DOHH2 (cell line): ENCODE results near the gene KIR3DL1.

Experiments used
- H3F3A ChIP-seq: fragments of 200-600 bp; sonication (generic), shearing (Covaris generic); 2 replicates; pipeline ENCODE4 v1.6.0; 2016; ENCODE audit warnings: antibody characterized with exemption, mild to moderate bottlenecking; ENCODE audit not compliant: control insufficient read depth, insufficient read depth
- H3K27ac ChIP-seq: fragments of 200-600 bp; sonication (generic); 2 replicates; pipeline ENCODE4 v1.5.1; 2014; ENCODE audit warnings: low read depth, mild to moderate bottlenecking, low read length, moderate library complexity
- H3K27me3 ChIP-seq: fragments of 200-600 bp; sonication (generic); 2 replicates; pipeline ENCODE4 v1.6.1; 2014; ENCODE audit warnings: mild to moderate bottlenecking, low read length, mixed read lengths; ENCODE audit not compliant: control insufficient read depth
- H3K36me3 ChIP-seq: fragments of 200-600 bp; sonication (generic); 2 replicates; pipeline ENCODE4 v1.6.1; 2014; ENCODE audit warnings: mild to moderate bottlenecking, low read length, moderate library complexity, mixed read lengths; ENCODE audit not compliant: control insufficient read depth
- H3K4me1 ChIP-seq: fragments of 200-600 bp; sonication (generic); 2 replicates; pipeline ENCODE4 v1.6.1; 2014; ENCODE audit warnings: mild to moderate bottlenecking, low read length, mixed read lengths; ENCODE audit not compliant: control insufficient read depth
- H3K4me2 ChIP-seq: fragments of 200-600 bp; sonication (generic); 2 replicates; pipeline ENCODE4 v1.6.0; 2014; ENCODE audit warnings: mild to moderate bottlenecking, low read length, moderate library complexity
- H3K4me3 ChIP-seq: fragments of 200-600 bp; sonication (generic); 2 replicates; pipeline ENCODE4 v1.5.1; 2014; ENCODE audit warnings: mild to moderate bottlenecking, low read length, mixed read lengths
- H3K79me2 ChIP-seq: fragments of 200-600 bp; sonication (generic); 2 replicates; pipeline ENCODE4 v1.6.1; 2014; ENCODE audit warnings: mild to moderate bottlenecking, low read length, mixed read lengths; ENCODE audit not compliant: control insufficient read depth
- H3K9me2 ChIP-seq: fragments of 200-600 bp; sonication (generic); replicated peaks from 2 replicates; pipeline ENCODE4 v1.6.1; 2014; ENCODE audit warnings: mild to moderate bottlenecking, low read length, mixed read lengths; ENCODE audit not compliant: control insufficient read depth
- H3K9me3 ChIP-seq: fragments of 200-600 bp; sonication (generic); 2 replicates; pipeline ENCODE4 v1.6.1; 2014; ENCODE audit warnings: antibody characterized with exemption, low read length, mixed read lengths; ENCODE audit not compliant: control insufficient read depth, insufficient read depth
- H4K20me1 ChIP-seq: fragments of 200-600 bp; sonication (generic); 2 replicates; pipeline ENCODE4 v1.6.0; 2014; ENCODE audit warnings: low read depth, mild to moderate bottlenecking, antibody characterized with exemption, low read length, moderate library complexity; ENCODE audit not compliant: control insufficient read depth, insufficient read depth
- EZH2phosphoT487 ChIP-seq: fragments of 200-600 bp; sonication (generic); IDR thresholded peaks from 2 replicates; pipeline ENCODE4 v1.6.1; 2017; ENCODE audit warnings: borderline replicate concordance, mild to moderate bottlenecking, antibody characterized with exemption, low read length, moderate library complexity, mixed read lengths
- TF ChIP-seq, protein P1 (sequence below): fragments of 200-600 bp; sonication (generic); IDR thresholded peaks from one replicate; pipeline ENCODE4 v1.5.1; 2014; ENCODE audit warnings: antibody characterized with exemption, mild to moderate bottlenecking, low read depth, low read length; ENCODE audit not compliant: poor library complexity, severe bottlenecking

KIR3DL1 gene

DNA sequence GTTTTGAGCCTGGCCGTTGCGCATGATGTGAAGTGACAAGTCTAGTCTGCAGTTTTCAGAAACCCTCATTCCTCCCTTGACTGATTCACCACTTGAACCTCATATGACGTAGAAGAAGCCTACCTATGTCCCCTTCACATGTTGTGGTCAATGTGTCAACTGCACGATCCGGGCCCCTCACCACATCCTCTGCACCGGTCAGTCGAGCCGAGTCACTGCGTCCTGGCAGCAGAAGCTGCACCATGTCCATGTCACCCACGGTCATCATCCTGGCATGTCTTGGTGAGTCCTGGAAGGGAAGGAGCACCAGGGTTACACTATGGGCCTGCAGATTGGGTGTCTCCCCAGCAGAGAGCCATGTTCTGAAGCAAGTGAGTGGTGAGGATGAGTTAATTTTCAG, 12.9 kb upstream of the KIR3DL1 start, which contains the start of gene KIR2DL4:
Gene KIR2DL4 (plus strand): TSS at position 201 of the 400 bp plus-strand sequence. CDS start 42 bp downstream, at position 243.
- no peak within 1 kb of the TSS for H3K27ac ChIP-seq

DNA sequence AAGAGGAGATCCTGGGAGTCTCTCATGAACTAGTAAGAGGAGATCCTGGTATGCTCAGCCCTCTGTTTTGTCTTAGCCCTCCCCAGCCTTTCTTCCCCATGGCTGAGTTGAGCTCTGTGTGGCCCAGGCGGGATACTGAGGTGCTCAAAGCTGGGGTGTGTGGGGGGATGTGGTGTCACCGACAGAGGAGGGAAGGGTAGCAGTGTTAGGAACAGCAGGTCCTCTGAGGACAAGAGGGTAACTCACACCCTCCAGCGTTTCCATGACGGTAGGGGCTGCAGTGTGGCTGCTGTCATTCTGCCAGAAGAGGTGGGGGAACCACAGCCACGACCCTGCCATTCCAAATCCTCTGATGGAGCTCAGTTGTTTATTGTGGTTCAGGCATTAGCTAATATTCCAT, 12.2 kb upstream of the KIR3DL1 start:
- Histone ChIP-seq H3K9me3 (no peaks in the 10 kb centered on the region), H3K79me2 (no peaks in the 10 kb centered on the region)
- TF ChIP-seq EZH2phosphoT487: no peak
- TF ChIP-seq, protein P1, sequence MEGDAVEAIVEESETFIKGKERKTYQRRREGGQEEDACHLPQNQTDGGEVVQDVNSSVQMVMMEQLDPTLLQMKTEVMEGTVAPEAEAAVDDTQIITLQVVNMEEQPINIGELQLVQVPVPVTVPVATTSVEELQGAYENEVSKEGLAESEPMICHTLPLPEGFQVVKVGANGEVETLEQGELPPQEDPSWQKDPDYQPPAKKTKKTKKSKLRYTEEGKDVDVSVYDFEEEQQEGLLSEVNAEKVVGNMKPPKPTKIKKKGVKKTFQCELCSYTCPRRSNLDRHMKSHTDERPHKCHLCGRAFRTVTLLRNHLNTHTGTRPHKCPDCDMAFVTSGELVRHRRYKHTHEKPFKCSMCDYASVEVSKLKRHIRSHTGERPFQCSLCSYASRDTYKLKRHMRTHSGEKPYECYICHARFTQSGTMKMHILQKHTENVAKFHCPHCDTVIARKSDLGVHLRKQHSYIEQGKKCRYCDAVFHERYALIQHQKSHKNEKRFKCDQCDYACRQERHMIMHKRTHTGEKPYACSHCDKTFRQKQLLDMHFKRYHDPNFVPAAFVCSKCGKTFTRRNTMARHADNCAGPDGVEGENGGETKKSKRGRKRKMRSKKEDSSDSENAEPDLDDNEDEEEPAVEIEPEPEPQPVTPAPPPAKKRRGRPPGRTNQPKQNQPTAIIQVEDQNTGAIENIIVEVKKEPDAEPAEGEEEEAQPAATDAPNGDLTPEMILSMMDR: no peak

More for the DNA sequence above, 12.9 kb upstream of the KIR3DL1 start, which contains the start of gene KIR2DL4:
- no peaks in the 10 kb centered on the region for H3K4me1 ChIP-seq
- no peak for TF ChIP-seq EZH2phosphoT487
- TF ChIP-seq, protein P1: no peak
- H3K4me3 ChIP-seq: no peak within 1 kb of the TSS
- H3K9me2 ChIP-seq: no peaks in the 10 kb centered on the region
- no peak within 1 kb of the TSS for H3K4me2 ChIP-seq
- 0 out of 2 replicates have a peak, but pooled peaks cover 4% of the 10 kb centered on the region for H3K27me3 ChIP-seq
- no peaks in the 10 kb centered on the region for H3K36me3 ChIP-seq
- H3K9me3 ChIP-seq: no peaks in the 10 kb centered on the region
- H4K20me1 ChIP-seq: no peaks in the 10 kb centered on the region
- H3K79me2 ChIP-seq: no peaks in the 10 kb centered on the region
- H3F3A ChIP-seq: no peaks in the 10 kb centered on the region

GRCh38 chr19:54804571-54804970, 11.7 kb upstream of the KIR3DL1 start:
- H4K20me1 ChIP-seq: no peaks in the 10 kb centered on the region
- no peaks in the 10 kb centered on the region for H3K9me2 ChIP-seq
- H3K36me3 ChIP-seq: no peaks in the 10 kb centered on the region
- H3K27me3 ChIP-seq: peaks cover 4% of the 10 kb centered on the region; the same call in 1 of the 2 replicates
- TF ChIP-seq EZH2phosphoT487: no peak
- TF ChIP-seq, protein P1: no peak
- H3K4me2 ChIP-seq: no peak overlapping the region
- H3F3A ChIP-seq: no peaks in the 10 kb centered on the region
- no peaks in the 10 kb centered on the region for H3K9me3 ChIP-seq
- H3K79me2 ChIP-seq: no peaks in the 10 kb centered on the region
- H3K4me1 ChIP-seq: no peaks in the 10 kb centered on the region
- H3K4me3 ChIP-seq: no peak overlapping the region
- no peak overlapping the region for H3K27ac ChIP-seq

More for the DNA sequence above, 12.2 kb upstream of the KIR3DL1 start:
- Histone ChIP-seq H3F3A (no peaks in the 10 kb centered on the region), H3K27ac (no peak overlapping the region), H3K4me2 (no peak overlapping the region), H3K4me1 (no peaks in the 10 kb centered on the region), H3K9me2 (no peaks in the 10 kb centered on the region), H4K20me1 (no peaks in the 10 kb centered on the region), H3K36me3 (no peaks in the 10 kb centered on the region), H3K4me3 (no peak overlapping the region), H3K27me3 (peaks cover 3% of the 10 kb centered on the region; the same call in 1 of the 2 replicates)
